PC-3 (cell line): ENCODE measurements around the gene NAGK.
"Not testable (repeated sequence)": the region's sequence is repeated elsewhere in the genome, so short reads cannot be mapped to it uniquely, and the experiment has no call there.

Experiments used
- EZH2 ChIP-seq: fragments of 300-600 bp; sonication (generic); IDR thresholded peaks from one replicate; pipeline ENCODE4 v1.6.1; 2017; ENCODE audit warnings: antibody characterized with exemption, mild to moderate bottlenecking, low read length; ENCODE audit not compliant: unreplicated experiment
- TF ChIP-seq, protein P1 (sequence below): fragments of 300-600 bp; sonication (generic); conservative IDR thresholded peaks from 2 replicates; pipeline ENCODE4 v1.5.1; 2017; ENCODE audit warnings: antibody characterized with exemption, low read depth, mild to moderate bottlenecking, low read length

DNA sequence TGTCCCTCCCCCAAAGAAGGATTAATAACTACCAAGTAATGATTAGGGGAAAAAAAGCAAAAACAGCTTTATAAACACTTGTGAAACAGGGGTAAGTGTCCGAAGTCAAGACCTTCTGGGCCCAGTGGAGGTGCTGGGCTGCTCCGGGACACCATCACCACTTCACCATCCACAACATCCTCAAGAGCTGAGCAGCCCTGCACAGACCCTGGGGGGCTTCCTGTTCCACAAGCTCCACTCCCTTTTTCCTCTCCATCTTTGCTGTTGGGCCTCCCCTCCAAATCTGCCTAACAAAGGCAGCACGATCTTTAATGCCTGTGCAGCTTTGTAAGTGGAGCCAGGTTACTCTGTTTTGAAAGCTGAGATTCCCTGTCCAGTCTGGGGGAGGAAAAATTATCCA lies 14.8 kb downstream of the NAGK start:
- TF ChIP-seq, protein P1, sequence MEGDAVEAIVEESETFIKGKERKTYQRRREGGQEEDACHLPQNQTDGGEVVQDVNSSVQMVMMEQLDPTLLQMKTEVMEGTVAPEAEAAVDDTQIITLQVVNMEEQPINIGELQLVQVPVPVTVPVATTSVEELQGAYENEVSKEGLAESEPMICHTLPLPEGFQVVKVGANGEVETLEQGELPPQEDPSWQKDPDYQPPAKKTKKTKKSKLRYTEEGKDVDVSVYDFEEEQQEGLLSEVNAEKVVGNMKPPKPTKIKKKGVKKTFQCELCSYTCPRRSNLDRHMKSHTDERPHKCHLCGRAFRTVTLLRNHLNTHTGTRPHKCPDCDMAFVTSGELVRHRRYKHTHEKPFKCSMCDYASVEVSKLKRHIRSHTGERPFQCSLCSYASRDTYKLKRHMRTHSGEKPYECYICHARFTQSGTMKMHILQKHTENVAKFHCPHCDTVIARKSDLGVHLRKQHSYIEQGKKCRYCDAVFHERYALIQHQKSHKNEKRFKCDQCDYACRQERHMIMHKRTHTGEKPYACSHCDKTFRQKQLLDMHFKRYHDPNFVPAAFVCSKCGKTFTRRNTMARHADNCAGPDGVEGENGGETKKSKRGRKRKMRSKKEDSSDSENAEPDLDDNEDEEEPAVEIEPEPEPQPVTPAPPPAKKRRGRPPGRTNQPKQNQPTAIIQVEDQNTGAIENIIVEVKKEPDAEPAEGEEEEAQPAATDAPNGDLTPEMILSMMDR: not testable (repeated sequence)
- not testable (repeated sequence) for TF ChIP-seq EZH2
